ENCODE results near the gene RAD54L. TPM values are rescaled to one million over a fixed set of nuclear protein-coding genes. Genes with fewer than 3 reads are reported as not detected.
"Not testable (repeated sequence)": the region's sequence is repeated elsewhere in the genome, so short reads cannot be mapped to it uniquely, and the experiment has no call there.

Gene RAD54L
- total and polyA plus RNA-seq, 4 donors: 0.08 to 8.8 (median 0.51) TPM

DNA sequence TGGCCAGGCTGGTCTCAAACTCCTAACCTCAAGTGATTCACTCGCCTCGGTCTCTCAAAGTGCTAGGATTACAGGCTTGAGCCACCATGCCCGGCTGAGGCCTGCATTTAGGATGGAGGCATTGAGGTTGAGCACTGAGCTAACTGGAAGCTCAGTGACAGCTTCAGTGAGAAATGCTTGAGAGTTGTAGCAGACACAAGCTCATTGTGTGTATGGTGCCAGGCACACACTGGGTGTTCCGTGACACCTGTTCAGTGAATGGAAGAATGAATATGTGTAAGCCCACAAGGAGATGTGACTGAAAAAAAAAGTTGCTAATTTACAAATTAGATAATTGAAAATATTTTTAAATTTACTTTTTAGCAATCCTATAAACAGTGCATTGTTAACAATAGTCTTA lies 22.6 kb upstream of the RAD54L start:
- no peaks in the 10 kb centered on the region for H3K36me3 ChIP-seq (ENCODE audit: control insufficient read depth in 4 of 4, insufficient read depth in 3 of 4, low read depth in 1 of 4, low read length in 3 of 4)
- no peak overlapping the region for H3K27ac ChIP-seq (ENCODE audit: low read depth in 1 of 2, low read length in 2 of 2)
- WGBS: 86% methylated on average over 4 of the region's 4 CpGs
- no peak for DNase-seq (ENCODE audit: low spot score)
- TF ChIP-seq HNF4G (IDR thresholded peaks at IDR 0.05): no peak
- TF ChIP-seq, protein P1, sequence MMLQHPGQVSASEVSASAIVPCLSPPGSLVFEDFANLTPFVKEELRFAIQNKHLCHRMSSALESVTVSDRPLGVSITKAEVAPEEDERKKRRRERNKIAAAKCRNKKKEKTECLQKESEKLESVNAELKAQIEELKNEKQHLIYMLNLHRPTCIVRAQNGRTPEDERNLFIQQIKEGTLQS (IDR thresholded peaks at IDR 0.05): no peak
- no peak for TF ChIP-seq RXRA (IDR thresholded peaks at IDR 0.05)
- no peak for TF ChIP-seq TAF1 (conservative IDR thresholded peaks at IDR 0.05)
- TF ChIP-seq JUND (IDR thresholded peaks at IDR 0.05): no peak
- TF ChIP-seq, protein P2, sequence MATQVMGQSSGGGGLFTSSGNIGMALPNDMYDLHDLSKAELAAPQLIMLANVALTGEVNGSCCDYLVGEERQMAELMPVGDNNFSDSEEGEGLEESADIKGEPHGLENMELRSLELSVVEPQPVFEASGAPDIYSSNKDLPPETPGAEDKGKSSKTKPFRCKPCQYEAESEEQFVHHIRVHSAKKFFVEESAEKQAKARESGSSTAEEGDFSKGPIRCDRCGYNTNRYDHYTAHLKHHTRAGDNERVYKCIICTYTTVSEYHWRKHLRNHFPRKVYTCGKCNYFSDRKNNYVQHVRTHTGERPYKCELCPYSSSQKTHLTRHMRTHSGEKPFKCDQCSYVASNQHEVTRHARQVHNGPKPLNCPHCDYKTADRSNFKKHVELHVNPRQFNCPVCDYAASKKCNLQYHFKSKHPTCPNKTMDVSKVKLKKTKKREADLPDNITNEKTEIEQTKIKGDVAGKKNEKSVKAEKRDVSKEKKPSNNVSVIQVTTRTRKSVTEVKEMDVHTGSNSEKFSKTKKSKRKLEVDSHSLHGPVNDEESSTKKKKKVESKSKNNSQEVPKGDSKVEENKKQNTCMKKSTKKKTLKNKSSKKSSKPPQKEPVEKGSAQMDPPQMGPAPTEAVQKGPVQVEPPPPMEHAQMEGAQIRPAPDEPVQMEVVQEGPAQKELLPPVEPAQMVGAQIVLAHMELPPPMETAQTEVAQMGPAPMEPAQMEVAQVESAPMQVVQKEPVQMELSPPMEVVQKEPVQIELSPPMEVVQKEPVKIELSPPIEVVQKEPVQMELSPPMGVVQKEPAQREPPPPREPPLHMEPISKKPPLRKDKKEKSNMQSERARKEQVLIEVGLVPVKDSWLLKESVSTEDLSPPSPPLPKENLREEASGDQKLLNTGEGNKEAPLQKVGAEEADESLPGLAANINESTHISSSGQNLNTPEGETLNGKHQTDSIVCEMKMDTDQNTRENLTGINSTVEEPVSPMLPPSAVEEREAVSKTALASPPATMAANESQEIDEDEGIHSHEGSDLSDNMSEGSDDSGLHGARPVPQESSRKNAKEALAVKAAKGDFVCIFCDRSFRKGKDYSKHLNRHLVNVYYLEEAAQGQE (IDR thresholded peaks at IDR 0.05): no peak
- no peak for TF ChIP-seq NR2F2 (IDR thresholded peaks at IDR 0.05)
- TF ChIP-seq GABPA (IDR thresholded peaks at IDR 0.05 in 1 of 2, conservative IDR thresholded peaks at IDR 0.05 in 1 of 2): no peak
- TF ChIP-seq, protein P3, sequence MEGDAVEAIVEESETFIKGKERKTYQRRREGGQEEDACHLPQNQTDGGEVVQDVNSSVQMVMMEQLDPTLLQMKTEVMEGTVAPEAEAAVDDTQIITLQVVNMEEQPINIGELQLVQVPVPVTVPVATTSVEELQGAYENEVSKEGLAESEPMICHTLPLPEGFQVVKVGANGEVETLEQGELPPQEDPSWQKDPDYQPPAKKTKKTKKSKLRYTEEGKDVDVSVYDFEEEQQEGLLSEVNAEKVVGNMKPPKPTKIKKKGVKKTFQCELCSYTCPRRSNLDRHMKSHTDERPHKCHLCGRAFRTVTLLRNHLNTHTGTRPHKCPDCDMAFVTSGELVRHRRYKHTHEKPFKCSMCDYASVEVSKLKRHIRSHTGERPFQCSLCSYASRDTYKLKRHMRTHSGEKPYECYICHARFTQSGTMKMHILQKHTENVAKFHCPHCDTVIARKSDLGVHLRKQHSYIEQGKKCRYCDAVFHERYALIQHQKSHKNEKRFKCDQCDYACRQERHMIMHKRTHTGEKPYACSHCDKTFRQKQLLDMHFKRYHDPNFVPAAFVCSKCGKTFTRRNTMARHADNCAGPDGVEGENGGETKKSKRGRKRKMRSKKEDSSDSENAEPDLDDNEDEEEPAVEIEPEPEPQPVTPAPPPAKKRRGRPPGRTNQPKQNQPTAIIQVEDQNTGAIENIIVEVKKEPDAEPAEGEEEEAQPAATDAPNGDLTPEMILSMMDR (IDR thresholded peaks at IDR 0.05; ENCODE audit: low read depth, low read length, missing input control): no peak
- no peak for TF ChIP-seq HNF4A (conservative IDR thresholded peaks at IDR 0.05)
- H3K4me3 ChIP-seq (ENCODE audit: low read depth in 1 of 3, low read length in 3 of 3): no peak overlapping the region
- H3K4me1 ChIP-seq (ENCODE audit: control insufficient read depth in 4 of 4, insufficient read depth in 4 of 4, low read length in 3 of 4): peaks cover 0 to 2% (median 0%) of the 10 kb centered on the region in 4 donors
- H3K9me3 ChIP-seq (ENCODE audit: control insufficient read depth in 4 of 4, low read length in 3 of 4): no peaks in the 10 kb centered on the region
- no peaks in the 10 kb centered on the region for H3K27me3 ChIP-seq (ENCODE audit: control insufficient read depth in 4 of 4, insufficient read depth in 4 of 4, low read length in 3 of 4)
- H3K9ac ChIP-seq (ENCODE audit: low read depth in 1 of 2, low read length in 2 of 2): no peak overlapping the region

DNA sequence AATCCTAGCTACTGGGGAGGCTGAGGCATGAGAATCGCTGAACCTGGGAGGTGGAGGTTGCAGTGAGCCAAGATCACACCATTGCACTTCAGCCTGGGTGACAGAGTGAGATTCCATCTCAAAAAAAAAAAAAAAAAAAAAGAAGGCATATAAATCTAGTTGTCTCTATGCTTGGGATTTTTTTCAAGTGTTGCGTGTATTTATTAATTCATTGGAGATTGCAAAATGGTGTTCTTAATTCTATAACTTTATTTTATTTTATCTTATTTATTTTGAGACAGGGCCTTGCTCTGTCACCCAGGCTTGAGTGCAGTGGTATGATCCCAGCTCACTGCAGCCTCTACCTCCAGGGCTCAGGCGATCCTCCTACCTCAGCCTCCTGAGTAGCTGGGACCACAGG lies 16.3 kb upstream of the RAD54L start:
- WGBS: 99% methylated on average over 3 of the region's 3 CpGs
- H3K27ac ChIP-seq (ENCODE audit: low read depth in 1 of 2, low read length in 2 of 2); DNase-seq (ENCODE audit: low spot score); H3K4me3 ChIP-seq (ENCODE audit: low read depth in 1 of 3, low read length in 3 of 3); H3K9ac ChIP-seq (ENCODE audit: low read depth in 1 of 2, low read length in 2 of 2); H3K9me3 ChIP-seq (ENCODE audit: control insufficient read depth in 4 of 4, low read length in 3 of 4); H3K4me1 ChIP-seq (ENCODE audit: control insufficient read depth in 4 of 4, insufficient read depth in 4 of 4, low read length in 3 of 4); H3K36me3 ChIP-seq (ENCODE audit: control insufficient read depth in 4 of 4, insufficient read depth in 3 of 4, low read depth in 1 of 4, low read length in 3 of 4); H3K27me3 ChIP-seq (ENCODE audit: control insufficient read depth in 4 of 4, insufficient read depth in 4 of 4, low read length in 3 of 4): not testable (repeated sequence)

GRCh38 chr1:46236882-46237281 lies 10.7 kb upstream of the RAD54L start:
- Histone ChIP-seq H3K27me3 (ENCODE audit: control insufficient read depth in 4 of 4, insufficient read depth in 4 of 4, low read length in 3 of 4) (no peaks in the 10 kb centered on the region), H3K9ac (ENCODE audit: low read depth in 1 of 2, low read length in 2 of 2) (no peak overlapping the region), H3K4me1 (ENCODE audit: control insufficient read depth in 4 of 4, insufficient read depth in 4 of 4, low read length in 3 of 4) (no peaks in the 10 kb centered on the region), H3K36me3 (ENCODE audit: control insufficient read depth in 4 of 4, insufficient read depth in 3 of 4, low read depth in 1 of 4, low read length in 3 of 4) (no peaks in the 10 kb centered on the region), H3K9me3 (ENCODE audit: control insufficient read depth in 4 of 4, low read length in 3 of 4) (no peaks in the 10 kb centered on the region), H3K27ac (ENCODE audit: low read depth in 1 of 2, low read length in 2 of 2) (no peak overlapping the region), H3K4me3 (ENCODE audit: low read depth in 1 of 3, low read length in 3 of 3) (no peak overlapping the region)
- WGBS: 95% methylated on average over 4 of the region's 4 CpGs
- DNase-seq (ENCODE audit: low spot score): no peak
- TF ChIP-seq, protein P3 (IDR thresholded peaks at IDR 0.05; ENCODE audit: low read depth, low read length, missing input control): no peak
- no peak for TF ChIP-seq HNF4A (conservative IDR thresholded peaks at IDR 0.05)
- no peak for TF ChIP-seq EGR1 (IDR thresholded peaks at IDR 0.05; ENCODE audit: low read depth in 2 of 2)
- TF ChIP-seq, protein P1 (IDR thresholded peaks at IDR 0.05): no peak
- TF ChIP-seq ZBTB33 (IDR thresholded peaks at IDR 0.05): no peak
- no peak for TF ChIP-seq FOXA1 (IDR thresholded peaks at IDR 0.05)
- TF ChIP-seq FOXA2 (IDR thresholded peaks at IDR 0.05): no peak
- no peak for TF ChIP-seq RAD21 (IDR thresholded peaks at IDR 0.05)
- TF ChIP-seq RXRA (IDR thresholded peaks at IDR 0.05): no peak
- no peak for TF ChIP-seq GABPA (IDR thresholded peaks at IDR 0.05 in 1 of 2, conservative IDR thresholded peaks at IDR 0.05 in 1 of 2)
- no peak for TF ChIP-seq HNF4G (IDR thresholded peaks at IDR 0.05)
- TF ChIP-seq JUND (IDR thresholded peaks at IDR 0.05): no peak
